Stimulated activated CD8-positive, alpha-beta memory T cell treated with anti-CD3 and anti-CD28 coated beads, Interleukin-2, amount 100 ng/mL, for 1 hour (primary cell): ENCODE measurements around the gene PNKP.

Source experiments
- DNase-seq, 2 donors: peaks; one replicate each; pipeline ENCODE4 v3.0.0-alpha.2; 2020; ENCODE audit warnings: low read depth in 2 of 2

The PNKP gene

GRCh38 chr19:49847731-49848696 lies 19.4 kb downstream of the PNKP start:
- DNase-seq, result no peak

DNA sequence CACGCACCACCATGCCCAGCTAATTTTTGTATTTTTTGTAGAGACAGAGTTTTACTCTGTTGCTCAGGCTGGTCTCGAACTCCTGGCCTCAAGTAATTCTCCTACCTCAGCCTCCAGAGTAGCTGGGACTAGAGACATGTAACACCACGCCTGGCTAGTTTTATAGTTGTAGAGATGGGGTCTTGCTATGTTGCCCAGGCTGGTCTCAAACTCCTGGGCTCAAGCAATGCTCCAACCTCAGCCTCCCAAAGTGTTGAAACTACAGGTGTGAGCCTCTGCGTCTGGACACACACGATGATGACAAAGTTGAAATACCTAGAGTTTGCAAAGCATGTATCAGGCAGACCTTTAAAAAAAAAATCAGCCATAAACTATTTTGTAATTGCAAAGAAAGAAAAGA lies 21.0 kb downstream of the PNKP start:
- DNase-seq, result no peak

DNA sequence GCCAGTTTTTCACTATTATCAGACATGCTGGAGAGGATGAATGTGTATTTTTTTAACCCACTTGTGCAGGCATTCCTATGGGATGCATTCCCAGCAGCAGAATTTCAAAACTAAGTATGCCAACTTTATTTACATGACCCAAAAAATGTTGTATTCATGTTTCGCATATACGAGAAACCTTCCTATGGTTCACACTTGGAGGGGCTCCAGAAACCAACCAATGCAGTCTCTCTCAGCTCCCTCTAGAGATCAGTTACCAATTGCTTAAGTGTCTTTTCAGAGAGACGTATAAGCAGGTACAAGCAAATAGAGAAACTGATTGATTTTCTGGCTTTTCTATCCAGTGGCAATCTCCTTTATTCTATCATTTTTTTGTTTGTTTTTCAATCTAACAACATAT lies 22.0 kb downstream of the PNKP start:
- no peak for DNase-seq

- DNase-seq, result no peak
Observed at GRCh38 chr19:49844138-49845095, 23.0 kb downstream of the PNKP start.

- no peak for DNase-seq
Observed at GRCh38 chr19:49843265-49843664, 24.1 kb downstream of the PNKP start.

DNA sequence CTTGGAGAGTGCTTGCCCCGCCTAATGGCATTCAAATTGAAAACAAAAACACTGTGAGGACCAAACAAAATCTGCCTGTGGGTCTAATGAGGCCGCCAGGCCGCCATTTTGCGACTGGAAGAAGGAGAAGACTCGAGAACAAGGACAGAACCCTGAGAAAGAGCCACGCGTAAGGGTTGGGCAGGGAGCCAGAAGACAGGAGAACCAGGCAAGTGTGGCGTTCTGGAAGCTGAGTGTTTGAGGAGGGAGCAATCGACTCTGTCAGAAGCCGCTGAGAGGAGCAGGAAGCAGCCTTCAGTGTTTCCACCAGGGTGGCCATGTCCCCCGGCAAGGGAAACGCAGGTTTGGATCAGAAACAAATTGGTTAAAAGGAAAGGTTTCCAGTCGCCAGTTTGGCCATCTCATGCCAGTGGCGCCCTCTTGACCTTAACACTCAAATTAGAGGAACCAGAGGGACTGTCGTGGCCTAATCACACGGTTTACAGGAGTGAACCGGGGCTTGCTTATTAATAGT lies 26.6 kb downstream of the PNKP start:
- DNase-seq, result no peak

GRCh38 chr19:49840321-49840720 lies 27.1 kb downstream of the PNKP start:
- no peak for DNase-seq

DNA sequence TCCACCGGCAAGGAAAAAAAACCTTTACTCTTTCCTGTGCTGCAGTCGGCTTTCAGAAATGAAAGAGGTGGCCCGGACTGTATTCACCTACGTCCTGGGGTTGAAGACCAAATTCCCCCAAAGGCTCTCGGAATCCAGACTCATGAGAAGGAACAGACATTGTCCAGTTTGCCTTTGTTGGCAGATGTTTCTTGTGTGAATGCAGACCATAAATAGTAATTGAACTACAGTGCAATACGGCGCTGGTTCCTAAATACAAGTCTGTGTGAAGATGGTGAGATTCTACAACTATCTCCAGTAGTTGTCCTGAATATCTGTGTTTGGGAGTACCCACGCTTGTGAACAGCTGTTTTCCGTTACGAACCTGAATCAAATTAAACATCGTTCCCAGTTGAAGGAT lies 27.7 kb downstream of the PNKP start:
- DNase-seq, result no peak

DNA sequence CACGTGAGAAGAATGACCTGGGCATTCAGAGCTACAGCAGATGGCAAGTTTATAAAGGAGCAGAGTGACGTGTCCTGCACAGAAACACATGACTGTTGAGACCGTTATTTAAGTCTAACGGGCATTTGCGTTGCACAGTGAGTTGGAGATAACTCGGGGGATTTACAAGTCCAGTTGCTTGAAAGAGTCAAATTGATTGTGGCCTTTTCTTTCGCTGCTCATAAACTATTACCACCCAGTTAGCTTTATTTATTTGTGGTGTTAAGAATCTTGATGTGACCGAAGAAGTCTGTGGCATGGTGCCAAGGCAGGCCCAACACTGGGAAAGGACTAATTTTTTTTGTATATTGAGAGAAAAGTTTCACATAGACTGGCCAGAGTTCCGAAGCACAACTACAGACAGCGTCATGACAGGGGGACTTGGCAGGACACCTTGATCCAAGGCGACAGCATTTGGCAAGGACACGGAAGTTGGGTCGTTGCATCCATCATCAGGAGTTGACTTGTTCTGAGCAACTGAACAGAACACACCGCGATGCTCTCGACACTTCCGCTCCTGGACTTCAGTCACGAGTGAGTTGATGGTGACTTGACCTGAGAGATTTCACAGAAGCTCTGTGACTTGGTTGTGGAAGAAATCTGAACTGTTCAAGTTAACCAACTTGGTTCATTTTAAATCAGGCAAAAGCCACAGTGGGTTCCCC lies 28.3 kb downstream of the PNKP start:
- no peak for DNase-seq

- DNase-seq, result no peak
Observed at GRCh38 chr19:49837425-49837824, 30.0 kb downstream of the PNKP start.

DNA sequence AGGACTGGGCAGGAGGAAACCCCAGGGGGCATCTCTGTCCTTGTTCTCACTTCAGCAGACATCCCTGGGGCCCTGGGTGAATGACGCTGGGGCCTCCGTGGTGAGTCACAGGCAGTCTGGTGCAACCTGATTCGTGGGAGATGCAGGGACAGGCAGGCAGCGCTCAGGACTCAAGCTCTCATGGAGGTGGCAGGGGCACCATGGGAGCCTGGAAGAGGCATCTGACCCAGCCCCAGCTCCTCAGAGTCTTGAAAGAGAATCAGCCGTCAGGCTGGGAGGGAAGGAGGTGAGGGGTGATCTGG lies 30.4 kb downstream of the PNKP start:
- no peak for DNase-seq

DNA sequence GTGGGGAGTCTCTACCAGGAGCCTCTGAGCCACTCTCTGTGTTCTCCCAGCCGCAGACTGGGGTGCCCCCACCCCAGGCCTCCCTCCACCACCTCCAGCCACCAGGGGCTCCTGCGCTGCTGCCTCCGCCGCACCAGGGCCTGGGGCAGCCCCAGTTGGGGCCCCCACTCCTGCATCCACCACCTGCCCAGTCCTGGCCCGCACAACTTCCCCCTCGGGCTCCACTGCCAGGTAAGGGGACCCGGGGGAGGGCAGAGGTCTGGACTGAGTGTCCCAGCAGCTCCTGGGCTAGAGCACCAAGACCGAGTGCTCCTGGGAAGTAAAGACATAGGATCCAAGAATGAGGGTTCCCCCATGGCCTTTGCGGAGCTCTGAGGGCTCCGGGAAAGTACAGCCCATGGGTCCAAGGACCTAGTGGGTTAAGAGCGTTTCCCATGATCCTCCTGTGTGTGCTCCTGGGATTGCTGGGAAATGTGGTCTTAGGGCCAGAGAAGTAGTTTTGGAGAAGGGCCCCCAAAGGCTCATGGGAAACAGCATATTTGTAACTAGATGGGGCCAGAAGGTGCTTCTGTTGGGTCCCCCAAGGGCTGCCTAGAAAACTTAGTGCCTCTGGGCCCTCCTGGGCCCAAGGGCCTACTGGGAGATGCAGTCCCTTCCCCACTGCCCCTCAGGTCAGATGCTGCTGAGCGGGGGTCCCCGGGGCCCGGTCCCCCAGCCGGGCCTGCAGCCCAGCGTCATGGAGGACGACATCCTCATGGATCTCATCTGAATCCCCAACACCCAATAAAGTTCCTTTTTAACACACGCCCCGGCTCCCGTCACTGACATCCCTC lies 31.0 kb downstream of the PNKP start:
- no peak for DNase-seq

- no peak for DNase-seq
Observed at GRCh38 chr19:49835562-49835961, 31.8 kb downstream of the PNKP start.

DNA sequence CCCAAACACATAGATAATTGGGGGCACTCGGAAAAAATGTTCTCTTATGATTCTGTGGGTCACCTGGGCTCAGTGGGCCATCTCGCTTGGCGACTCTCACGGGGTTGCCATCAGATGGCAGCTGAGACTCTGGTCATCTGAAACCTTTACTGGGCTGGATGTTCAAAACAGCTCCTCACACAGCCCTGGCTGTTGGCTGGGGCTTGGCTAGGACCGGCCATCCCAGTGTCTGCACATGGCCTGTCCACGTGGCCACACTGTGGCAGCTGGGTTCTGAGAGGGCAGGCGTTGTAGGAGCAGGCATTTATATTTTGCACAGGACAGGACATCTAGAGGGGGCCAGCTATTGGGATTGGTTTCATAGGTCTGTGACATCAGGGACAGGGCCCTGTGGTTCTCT lies 33.8 kb downstream of the PNKP start:
- no peak for DNase-seq

DNA sequence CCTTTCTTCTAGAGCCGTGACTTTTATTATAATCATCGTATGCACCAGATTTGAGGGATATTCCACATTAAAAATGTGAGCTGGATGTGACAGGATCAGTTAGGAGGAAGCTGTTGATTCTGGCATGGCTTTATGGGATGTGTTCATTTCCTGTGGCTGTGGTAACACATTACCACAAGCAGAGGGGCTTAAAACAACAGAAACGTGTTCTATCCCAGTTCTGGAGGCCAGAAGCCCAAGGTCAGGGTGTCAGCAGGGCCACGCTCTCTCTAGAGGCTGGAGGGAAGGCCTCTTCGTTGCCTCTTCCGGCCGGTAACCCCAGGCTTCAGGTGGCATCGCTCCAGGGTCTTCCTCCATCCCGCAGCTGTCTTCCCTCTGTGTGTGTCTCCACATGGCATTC lies 34.8 kb downstream of the PNKP start:
- no peak for DNase-seq

DNA sequence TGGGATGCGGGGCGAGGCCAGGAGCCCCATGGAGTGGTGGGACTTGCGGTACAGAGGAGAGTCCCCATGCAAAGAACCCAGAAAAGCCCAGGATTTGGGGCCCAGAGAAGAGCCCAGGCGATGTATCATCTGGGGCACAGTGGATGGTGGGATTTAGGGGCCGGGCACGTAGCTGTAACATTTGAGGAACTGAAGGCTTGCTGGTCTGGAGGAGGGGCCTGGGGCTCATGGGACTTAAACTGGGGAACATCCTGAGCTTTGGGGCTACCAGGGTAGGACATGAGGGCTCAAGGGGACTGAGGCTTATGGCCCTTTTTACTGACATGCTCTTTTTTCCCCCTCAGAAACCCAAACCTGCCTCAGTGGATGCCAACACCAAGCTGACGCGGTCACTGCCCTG lies 35.8 kb downstream of the PNKP start:
- DNase-seq, result no peak

GRCh38 chr19:49830766-49831165 lies 36.6 kb downstream of the PNKP start:
- DNase-seq, result no peak

GRCh38 chr19:49829721-49830120 lies 37.7 kb downstream of the PNKP start:
- DNase-seq, result no peak

DNA sequence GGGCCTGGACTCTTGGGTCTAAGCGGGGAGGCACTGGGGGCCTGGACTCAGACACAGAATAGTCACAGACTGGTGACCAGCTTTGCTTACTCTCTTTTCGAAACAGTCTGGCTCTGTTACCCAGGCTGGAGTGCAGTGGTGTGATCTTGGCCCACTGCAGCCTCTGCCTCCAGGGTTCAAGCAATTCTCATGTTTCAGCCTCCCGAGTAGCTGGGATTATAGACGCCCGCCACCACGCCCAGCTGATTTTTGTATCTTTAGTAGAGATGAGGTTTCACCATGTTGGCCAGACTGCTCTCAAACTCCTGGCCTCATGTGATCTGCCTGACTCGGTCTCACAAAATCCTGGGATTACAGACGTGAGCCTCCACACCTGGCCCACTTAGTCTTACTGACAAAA lies 38.2 kb downstream of the PNKP start:
- DNase-seq, result no peak

DNA sequence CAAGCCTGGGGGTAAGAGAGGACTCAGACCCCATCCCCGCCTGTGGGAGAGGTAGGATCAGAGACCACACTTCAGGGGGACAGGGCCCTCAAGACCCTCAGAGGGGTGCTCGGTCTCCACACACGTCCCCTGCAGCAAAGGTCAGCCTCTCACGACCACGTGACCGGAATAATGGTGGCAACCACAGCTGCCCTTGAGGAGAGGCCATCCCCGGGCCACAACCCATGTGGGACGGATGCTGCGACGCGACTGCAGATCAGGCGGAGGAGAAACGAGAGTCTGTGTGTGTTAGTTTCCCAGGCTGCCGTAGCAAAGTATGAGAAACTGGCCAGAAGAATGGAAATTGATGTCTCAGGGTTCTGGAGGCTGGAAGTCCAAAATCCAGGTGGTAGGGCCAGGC lies 40.3 kb downstream of the PNKP start:
- no peak for DNase-seq

GRCh38 chr19:49824662-49825061 lies 42.7 kb downstream of the PNKP start:
- no peak for DNase-seq
